ENCODE results near the gene MAMSTR.
"Not testable (repeated sequence)": the region's sequence is repeated elsewhere in the genome, so short reads cannot be mapped to it uniquely, and the experiment has no call there.

Gene MAMSTR

DNA sequence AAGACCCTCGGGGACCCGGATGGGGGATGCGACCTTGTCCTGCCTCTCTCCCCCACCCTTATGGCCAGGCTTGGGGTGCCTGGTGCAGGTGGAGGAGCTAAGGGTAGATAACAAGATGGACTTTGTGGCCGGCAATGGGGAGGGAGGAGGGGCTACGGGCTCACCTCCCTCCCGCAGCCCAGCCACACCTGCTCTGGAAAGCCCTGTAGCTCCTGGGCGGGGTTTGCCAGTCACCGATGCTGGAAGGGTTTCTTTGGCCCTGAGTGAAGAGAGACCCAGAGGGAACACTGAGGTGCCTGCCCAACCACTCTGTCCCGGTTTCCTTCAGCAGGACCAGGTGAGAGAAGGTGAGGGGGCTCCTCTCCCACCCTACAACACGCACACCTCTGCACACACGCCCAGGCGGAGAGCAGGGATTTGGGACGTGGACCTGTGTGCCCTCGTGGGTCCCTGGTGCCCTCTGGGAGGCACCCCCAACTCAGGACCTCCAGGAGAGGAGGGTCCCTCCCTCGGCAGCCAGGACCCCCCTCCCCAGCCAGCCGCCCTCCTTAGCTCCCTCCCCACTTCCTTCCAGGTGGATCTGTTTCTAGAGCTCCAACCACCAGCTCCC, 23.7 kb downstream of the MAMSTR start, which contains the start of gene FUT2:
FUT2 (plus strand) TSS at position 229 of the 610 bp plus-strand sequence. CDS start 6,986 bp downstream, outside the sequence.
- TF ChIP-seq ZNF274 (IDR thresholded peaks at IDR 0.05; ENCODE audit: low read depth, low read length): no peak
- no peak within 1 kb of the TSS for H3K4me3 ChIP-seq (ENCODE audit: low read length)

DNA sequence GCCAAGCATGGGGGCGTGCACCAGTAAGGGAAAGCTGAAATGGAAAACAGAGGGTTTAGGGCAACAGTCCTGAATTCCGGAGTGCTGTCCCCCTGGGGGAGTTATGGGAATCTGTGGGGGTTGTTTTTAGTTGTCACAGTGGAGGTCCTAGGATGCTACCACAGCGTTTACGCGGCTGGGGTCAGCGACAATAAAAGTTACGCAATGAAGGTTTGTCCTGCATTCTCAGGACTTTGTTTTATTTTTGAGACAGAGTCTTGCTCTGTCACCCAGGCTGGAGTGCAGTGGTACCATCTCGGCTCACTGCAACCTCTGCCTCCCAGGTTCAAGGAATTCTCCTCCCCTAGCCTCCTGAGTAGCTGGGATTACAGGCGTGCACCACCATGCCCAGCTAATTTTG, 25.9 kb downstream of the MAMSTR start:
- not testable (repeated sequence) for H3K4me3 ChIP-seq (ENCODE audit: low read length)

DNA sequence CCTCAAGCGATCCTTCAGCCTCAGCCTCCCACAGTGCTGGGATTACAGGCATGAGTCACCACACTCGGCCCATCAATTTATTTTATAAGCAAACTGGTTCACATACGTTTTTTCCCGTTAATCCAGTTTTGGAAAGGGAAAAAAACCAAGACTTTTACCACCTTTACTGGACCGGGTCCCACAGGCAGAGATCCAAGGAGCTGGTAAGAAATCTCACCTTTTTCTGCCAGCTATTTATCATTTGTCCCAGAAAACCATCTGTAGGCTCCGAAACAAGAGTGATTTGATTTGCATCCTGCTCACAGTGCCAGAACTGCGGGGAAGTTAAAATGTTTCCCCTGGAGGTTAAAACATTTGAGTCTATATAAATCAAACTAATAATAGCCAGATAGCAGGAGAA, 30.1 kb downstream of the MAMSTR start:
- no peak for TF ChIP-seq ZNF274 (IDR thresholded peaks at IDR 0.05; ENCODE audit: low read depth, low read length)
- H3K4me3 ChIP-seq (ENCODE audit: low read length): no peak overlapping the region

DNA sequence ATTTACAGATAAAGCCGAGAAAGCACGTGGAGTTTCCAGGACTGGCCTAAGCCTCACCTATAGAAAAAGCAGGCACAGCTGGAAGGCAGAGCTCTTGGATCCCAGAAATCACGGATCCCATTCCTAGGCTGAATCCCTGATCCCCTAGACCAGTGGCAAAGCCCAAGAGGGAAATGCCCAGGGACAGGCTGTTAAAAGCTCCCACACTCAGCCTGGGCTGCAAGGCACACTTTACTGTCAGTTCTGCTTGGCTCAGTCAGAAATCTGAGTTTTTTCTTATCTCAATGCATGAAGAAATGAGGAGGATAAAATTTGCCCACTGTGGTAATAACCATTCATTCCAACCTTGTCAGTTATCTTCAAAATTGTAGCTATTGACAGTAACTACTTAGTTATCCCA, 31.7 kb downstream of the MAMSTR start:
- TF ChIP-seq ZNF274 (IDR thresholded peaks at IDR 0.05; ENCODE audit: low read depth, low read length): no peak
- no peak overlapping the region for H3K4me3 ChIP-seq (ENCODE audit: low read length)

DNA sequence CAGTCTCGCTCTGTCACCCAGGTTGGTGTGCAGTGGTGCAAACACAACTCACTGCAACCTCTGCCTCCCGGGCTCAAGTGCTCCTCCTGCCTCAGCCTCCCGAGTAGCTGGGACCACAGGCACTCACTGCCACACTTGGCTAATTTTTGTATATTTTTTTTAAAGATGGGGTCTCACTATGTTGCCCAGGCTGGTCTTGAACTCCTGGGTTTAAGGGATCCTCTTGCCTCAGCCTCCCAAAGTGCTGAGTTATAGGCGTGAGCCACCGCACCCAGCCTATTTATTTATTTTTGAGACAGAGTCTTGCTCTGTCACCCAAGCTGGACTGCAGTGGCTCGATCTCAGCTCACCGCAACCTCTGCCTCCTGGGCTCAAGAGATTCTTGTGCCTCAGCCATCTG, 32.9 kb downstream of the MAMSTR start:
- not testable (repeated sequence) for H3K4me3 ChIP-seq (ENCODE audit: low read length)

DNA sequence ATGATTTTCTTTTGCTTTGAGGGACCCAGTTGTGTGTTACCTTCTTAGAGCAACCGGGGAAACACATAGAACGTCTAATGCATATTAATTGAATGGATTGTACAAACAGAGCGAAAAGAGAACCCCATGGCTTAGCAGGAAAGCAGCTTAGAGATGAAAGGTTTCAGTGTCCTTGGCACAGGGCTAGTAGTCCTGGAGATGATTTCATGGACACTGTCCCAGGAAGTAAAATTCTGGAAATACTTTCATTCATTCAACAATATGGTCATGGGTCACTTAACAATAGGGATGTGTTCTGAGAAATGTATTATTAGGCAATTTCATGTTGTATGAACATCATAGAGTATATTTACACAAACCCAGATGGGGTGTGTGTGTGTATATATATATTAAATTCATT, 33.4 kb downstream of the MAMSTR start:
- H3K4me3 ChIP-seq (ENCODE audit: low read length): no peak overlapping the region
- TF ChIP-seq ZNF274 (IDR thresholded peaks at IDR 0.05; ENCODE audit: low read depth, low read length): no peak

DNA sequence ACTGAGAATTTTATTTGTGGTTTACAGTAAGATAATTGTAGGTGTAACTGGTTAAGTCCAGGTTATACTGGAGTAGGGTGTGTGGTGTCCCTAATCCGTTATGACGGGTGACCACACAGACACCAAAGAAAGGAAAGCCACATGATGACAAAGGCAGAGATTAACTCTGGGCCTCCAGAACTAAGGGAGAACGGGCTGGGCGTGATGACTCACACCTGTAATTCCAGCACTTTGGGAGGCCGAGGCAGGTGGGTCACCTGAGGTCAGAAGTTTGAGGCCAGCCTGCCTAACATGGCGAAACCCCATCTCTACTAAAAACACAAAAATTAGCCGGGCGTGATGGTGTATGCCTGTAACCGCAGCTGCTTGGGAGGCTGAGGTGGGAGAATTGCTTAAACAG, 33.9 kb downstream of the MAMSTR start:
- TF ChIP-seq ZNF274 (IDR thresholded peaks at IDR 0.05; ENCODE audit: low read depth, low read length): no peak
- no peak overlapping the region for H3K4me3 ChIP-seq (ENCODE audit: low read length)

DNA sequence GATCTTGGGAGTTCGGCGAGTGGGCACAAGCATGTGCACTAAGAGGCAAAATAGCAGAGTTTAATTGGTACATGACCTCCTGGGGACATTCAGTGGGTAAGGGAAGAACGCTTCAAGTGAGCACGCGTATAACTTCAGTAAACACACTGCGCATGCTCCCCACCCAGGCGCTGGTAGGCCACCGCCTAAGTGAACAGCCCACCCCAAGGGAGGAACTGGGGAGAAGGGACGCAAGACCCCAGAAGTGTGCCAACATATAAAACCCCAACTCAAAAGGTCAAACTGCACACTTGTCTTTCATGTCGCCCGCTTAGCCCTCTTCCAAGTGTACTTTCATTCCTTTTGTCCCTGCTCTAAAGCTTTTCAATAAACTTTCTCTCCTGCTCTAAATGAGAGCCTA, 36.2 kb downstream of the MAMSTR start:
- no peak for TF ChIP-seq ZNF274 (IDR thresholded peaks at IDR 0.05; ENCODE audit: low read depth, low read length)
- H3K4me3 ChIP-seq (ENCODE audit: low read length): no peak overlapping the region

DNA sequence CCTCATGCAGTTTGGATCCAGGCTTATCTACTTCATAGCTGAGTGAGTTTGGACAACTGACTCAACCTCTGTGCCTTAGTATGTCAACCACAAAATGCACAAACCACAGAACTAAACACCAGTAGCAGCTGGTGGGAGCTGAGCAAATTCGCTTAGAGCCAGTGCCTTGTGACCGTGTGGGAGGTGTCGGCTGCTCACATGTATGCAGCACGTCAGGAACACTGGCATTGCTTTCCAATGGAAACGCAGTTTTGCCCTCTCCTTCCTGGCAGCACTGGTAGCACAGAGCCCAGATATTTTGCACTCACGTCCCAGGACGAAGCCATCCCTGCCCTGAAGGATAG, 38.4 kb downstream of the MAMSTR start:
- no peak overlapping the region for H3K4me3 ChIP-seq (ENCODE audit: low read length)
- TF ChIP-seq ZNF274 (IDR thresholded peaks at IDR 0.05; ENCODE audit: low read depth, low read length): no peak

DNA sequence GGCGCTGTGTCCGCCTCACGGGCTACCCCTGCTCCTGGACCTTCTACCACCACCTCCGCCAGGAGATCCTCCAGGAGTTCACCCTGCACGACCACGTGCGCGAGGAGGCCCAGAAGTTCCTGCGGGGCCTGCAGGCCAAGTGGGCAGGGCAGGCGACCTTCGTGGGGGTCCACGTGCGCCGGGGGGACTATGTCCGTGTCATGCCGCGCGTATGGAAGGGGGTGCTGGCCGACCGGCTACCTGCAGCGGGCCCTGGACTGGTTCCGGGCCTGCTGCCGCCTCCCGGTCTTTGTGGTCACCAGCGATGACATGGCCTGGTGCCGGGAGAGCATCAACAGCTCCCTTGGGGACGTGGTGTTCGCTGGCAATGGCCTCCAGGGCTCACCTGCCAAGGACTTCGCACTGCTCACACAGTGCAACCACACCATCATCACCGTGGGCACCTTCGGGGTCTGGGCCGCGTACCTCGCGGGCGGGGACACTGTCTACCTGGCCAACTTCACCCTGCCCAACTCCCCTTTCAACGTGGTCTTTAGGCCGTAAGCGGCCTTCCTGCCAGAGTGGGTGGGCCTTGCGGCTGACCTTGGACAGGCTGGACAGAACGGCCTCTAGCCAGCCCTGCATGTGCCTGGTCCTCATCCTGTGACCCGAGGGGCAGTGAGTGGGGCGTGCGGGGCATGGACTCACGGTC, 38.9 kb downstream of the MAMSTR start:
- no peak overlapping the region for H3K4me3 ChIP-seq (ENCODE audit: low read length)
- TF ChIP-seq ZNF274 (IDR thresholded peaks at IDR 0.05; ENCODE audit: low read depth, low read length): no peak

DNA sequence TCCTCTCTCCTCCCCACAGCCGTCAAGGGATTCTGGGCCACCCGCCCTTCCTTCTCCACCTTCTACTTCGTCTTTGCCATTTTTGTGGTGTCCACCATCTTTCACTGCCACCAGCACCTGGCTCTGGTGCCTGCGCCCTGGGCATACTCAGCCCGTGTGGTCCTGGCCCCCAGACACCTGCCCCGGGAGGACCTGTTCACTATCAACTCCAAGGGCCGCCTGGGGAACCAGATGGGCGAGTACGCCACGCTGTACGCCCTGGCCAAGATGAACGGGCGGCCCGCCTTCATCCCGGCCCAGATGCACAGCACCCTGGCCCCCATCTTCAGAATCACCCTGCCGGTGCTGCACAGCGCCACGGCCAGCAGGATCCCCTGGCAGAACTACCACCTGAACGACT, 39.5 kb downstream of the MAMSTR start:
- H3K4me3 ChIP-seq (ENCODE audit: low read length): not testable (repeated sequence)

DNA sequence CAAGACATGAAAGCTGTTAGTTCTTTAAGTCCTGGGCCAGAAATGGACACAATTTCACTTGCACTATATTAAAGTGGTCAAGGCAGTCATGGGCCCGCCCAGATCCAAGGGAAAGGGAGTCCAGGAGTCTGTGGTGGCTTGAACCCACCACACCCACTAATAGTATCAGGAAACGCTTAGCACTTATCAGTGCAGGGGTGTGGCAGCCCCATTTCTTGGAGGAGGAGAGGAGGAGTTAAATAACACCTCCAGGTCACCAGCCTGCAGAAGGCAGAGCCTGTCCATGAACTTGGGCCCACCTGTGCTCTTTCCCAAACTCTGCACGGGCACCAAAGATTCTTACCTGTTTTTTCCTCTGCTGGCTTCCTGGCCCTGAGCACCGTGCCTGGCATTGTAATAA, 41.3 kb downstream of the MAMSTR start:
- no peak overlapping the region for H3K4me3 ChIP-seq (ENCODE audit: low read length)
- TF ChIP-seq ZNF274 (IDR thresholded peaks at IDR 0.05; ENCODE audit: low read depth, low read length): no peak

DNA sequence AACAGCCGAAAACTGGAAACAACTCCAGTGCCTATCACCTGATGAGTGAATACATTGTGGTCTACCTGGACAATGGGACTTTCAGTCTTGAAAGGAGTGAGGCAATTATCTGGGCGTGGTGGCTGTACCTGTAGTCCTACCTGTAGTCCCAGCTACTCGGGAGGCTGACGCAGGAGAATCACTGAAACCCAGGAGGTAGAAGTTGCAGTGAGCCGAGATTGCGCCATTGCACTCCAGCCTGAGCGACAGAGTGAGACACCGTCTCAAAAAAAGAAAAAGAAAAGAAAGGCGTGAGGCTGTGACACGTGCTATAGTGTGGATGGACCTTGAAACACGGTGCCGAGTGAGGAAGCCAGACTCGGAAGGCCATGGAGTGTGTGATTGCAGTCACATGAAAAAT, 42.6 kb downstream of the MAMSTR start:
- H3K4me3 ChIP-seq (ENCODE audit: low read length): no peak overlapping the region
- no peak for TF ChIP-seq ZNF274 (IDR thresholded peaks at IDR 0.05; ENCODE audit: low read depth, low read length)

DNA sequence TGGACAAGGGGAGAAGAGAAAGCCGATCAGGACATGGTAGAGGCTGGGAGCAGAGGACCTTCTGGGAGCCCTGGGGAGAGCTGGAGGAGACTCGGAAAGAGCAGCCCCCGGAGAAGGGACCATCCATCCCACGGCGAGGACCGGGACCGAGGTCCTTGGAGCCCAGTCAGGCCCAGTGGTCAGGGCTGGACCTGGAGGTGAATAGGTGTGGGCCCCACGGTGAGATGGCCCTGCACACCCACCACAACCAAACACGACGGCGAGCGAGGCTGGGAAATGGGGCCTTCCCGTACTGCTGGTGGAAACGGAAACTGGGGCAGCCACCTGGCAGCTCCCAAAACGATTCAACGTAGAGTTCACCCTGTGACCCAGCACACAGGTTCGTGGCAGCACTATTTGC, 43.0 kb downstream of the MAMSTR start:
- H3K4me3 ChIP-seq (ENCODE audit: low read length): no peak overlapping the region
- no peak for TF ChIP-seq ZNF274 (IDR thresholded peaks at IDR 0.05; ENCODE audit: low read depth, low read length)

DNA sequence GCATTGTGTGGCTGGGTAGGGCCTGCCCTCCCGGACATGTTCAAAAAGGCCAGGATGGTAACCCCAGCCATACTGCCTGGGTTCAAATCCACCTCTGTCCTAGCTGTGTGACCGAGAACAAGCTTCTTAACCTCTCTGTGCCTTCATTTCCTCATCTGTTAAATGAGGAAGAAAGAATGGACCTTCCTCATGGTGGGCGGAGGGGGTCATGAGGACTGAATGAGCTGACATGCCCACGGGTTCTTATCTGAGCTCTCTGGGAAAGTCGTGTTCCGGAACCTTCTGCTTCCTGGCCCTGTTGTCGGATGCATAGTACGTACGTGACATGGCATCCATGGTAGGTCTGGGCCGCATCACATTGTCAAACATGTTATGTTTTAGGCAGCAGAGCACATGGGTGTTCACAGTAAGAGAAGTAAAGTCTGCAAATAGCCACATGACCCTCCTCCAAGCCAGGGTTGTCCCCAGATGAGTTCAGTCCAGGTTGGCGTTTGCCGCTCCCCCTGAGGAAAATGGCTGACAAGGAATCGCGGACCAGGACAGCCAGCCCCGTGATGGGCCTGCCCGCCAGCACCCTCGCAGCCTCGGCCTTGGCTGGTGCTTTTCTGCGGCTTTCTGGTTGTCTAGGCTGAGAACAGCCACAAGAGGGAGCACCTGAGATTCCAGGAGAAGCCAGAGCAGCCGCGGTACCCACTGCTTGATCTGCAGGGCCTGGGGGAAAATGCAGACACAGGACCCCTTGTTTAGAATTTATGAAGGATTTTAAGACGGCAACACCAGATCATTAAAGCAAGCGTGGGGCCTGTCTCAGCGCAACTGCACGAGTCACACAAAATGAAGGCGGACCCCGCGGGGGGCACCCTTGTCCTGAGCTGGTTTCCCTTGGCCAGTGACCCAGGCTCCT, 44.4 kb downstream of the MAMSTR start:
- no peak for TF ChIP-seq ZNF274 (IDR thresholded peaks at IDR 0.05; ENCODE audit: low read depth, low read length)
- no peak overlapping the region for H3K4me3 ChIP-seq (ENCODE audit: low read length)
